Right ventricle myocardium superior (tissue), 1 donor: ENCODE measurements around the gene RNF133. TPM values are rescaled to one million over a fixed set of nuclear protein-coding genes. Genes with fewer than 3 reads are reported as not detected.

Experiments used
- ATAC-seq: fragments of 200-7000 bp; cut with Tn5 transposase; one replicate; pipeline ENCODE4 v1.9.1; 2020; ENCODE audit warnings: mild to moderate bottlenecking; ENCODE audit not compliant: poor library complexity
- DNase-seq: peaks from one replicate; pipeline ENCODE4 v3.0.0-alpha.2; 2020
- intact Hi-C: fragments of 100-400 bp; cut with DNase I; formaldehyde crosslinking; loops from one replicate; pipeline ENCODE4 v1.11.2; 2022
- total RNA-seq: library from RNA; stranded (reverse); fragmentation: NEBNext Ultra II Directional; extraction: Animal tissue kit (Norgen Biotek cat#: 25700); gene quantifications from one replicate; pipeline ENCODE4 v1.2.1, GENCODE V29; 2021
- donor health status: DM: no; HTN: yes; CAD: no; lungs with severe emphysema.

RNF133 gene
- total RNA-seq, 1 donor from 2014 or later = 0.51 TPM

DNA sequence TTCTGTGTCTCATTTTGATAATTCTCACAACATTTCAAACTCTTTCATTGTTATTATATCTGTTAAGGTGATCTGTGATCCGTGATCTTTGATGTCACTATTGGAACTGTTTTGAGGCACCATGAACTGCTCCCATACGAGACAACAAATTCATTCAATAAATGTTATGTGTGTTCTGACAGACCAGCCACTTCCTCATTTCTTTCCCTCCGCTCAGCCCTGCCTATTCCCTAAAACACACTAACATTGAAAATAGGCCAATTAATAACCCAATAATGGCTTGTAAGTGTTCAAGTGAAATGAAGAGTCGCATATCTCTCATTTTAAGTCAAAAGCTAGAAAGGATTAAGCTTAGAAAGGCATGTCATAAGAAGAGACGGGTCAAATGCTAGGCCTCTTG, 45.2 kb downstream of the RNF133 start:
- DNase-seq = no peak
- no peak for ATAC-seq
- intact Hi-C loops = no loop called here

DNA sequence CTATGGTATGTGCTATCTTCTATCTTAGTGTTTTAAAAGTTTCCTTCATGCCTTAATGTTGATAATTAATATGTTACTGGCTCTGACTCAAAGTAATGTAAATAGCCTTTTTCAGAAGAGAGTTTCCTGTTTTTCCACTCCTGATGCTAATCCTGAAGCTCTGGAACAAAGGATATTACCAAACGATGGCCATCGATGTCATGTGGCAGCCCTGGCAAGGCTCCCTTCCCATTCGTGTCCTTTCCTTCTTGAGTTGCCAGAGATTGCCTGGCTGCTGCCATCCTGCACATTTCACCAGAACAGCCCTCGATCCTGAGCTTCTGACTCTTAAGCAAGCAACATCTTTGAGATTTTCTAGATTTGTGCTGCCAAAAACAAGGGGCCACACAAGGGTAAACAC, 46.0 kb downstream of the RNF133 start:
- DNase-seq (no peak), ATAC-seq (no peak)
- intact Hi-C loops = no loop called here

DNA sequence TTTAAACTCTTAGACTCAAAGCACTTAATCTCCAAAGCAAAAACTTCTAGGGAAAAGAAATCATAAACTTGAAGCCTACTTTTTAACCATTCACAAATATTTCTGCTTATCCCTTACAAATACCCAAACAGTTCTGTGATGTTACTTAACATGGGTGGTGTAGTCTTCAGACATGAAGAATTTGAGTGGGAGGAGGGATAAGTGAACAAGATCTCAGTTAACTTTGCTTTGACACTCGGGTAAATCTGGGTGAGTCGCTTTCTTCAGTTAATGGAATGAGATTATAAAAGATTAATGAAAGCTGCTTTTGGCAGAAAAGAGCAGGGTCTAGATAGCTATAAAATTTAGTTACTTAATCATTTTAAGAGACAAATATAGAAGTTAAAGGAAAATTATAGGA, 47.5 kb downstream of the RNF133 start:
- no peak for DNase-seq
- no peak for ATAC-seq
- intact Hi-C loops = no loop called here

Other genes starting within 250 kb of the RNF133 start
- gene RNF148, start 3.8 kb upstream of the RNF133 start, total RNA-seq = 0.22 TPM
- 20.3 TPM for gene CADPS2, start 187.3 kb upstream of the RNF133 start, total RNA-seq